Endodermal cell (in vitro differentiated cells): Measurements from ENCODE around the gene GNG12. TPM values are rescaled to one million over a fixed set of nuclear protein-coding genes. Genes with fewer than 3 reads are reported as not detected.
A peak's percentile ranks its signal among the peaks of the same experiment; 100 is the strongest.

ENCODE experiments used
- DNase-seq: peaks from one replicate; pipeline ENCODE4 v3.0.0-alpha.2; 2017
- H3K27ac ChIP-seq: 2 replicates; pipeline ENCODE4 v1.5.1; 2013; ENCODE audit warnings: mild to moderate bottlenecking, low read depth, low read length, moderate library complexity
- H3K27me3 ChIP-seq: 2 replicates; pipeline ENCODE4 v1.6.1; 2013; ENCODE audit warnings: mild to moderate bottlenecking, low read length, moderate library complexity; ENCODE audit not compliant: insufficient read depth, control insufficient read depth, poor library complexity, severe bottlenecking
- H3K36me3 ChIP-seq: 2 replicates; pipeline ENCODE4 v1.7.0; 2013; ENCODE audit warnings: mild to moderate bottlenecking, low read length, moderate library complexity; ENCODE audit not compliant: control insufficient read depth, insufficient read depth
- H3K4me1 ChIP-seq: one replicate; pipeline ENCODE4 v1.7.0; 2013; ENCODE audit warnings: low read length; ENCODE audit not compliant: control insufficient read depth, insufficient read depth
- H3K4me3 ChIP-seq: 2 replicates; pipeline ENCODE4 v1.5.1; 2013; ENCODE audit warnings: mild to moderate bottlenecking, low read length, moderate library complexity
- H3K9ac ChIP-seq: 2 replicates; pipeline ENCODE4 v1.6.1; 2013; ENCODE audit warnings: mild to moderate bottlenecking, low read length, moderate library complexity; ENCODE audit not compliant: poor library complexity, severe bottlenecking; ENCODE audit errors: extremely low read depth
- H3K9me3 ChIP-seq: 2 replicates; pipeline ENCODE4 v1.6.1; 2013; ENCODE audit warnings: mild to moderate bottlenecking, low read length, moderate library complexity; ENCODE audit not compliant: control insufficient read depth
- H3K27ac Mint-ChIP-seq: 2 replicates; pipeline ENCODE4 v1.8.0; 2020; ENCODE audit warnings: mixed read lengths
- H3K27me3 Mint-ChIP-seq: 2 replicates; pipeline ENCODE4 v1.8.0; 2021; ENCODE audit warnings: mild to moderate bottlenecking, mixed read lengths; ENCODE audit not compliant: insufficient read depth
- H3K36me3 Mint-ChIP-seq: 2 replicates; pipeline ENCODE4 v1.8.0; 2020; ENCODE audit warnings: low read depth, mixed read lengths
- H3K4me1 Mint-ChIP-seq: 2 replicates; pipeline ENCODE4 v1.8.0; 2020; ENCODE audit warnings: mixed read lengths
- H3K4me3 Mint-ChIP-seq: 2 replicates; pipeline ENCODE4 v1.8.0; 2020; ENCODE audit warnings: mild to moderate bottlenecking, moderate library complexity, mixed read lengths
- H3K9me3 Mint-ChIP-seq: 2 replicates; pipeline ENCODE4 v1.8.0; 2020; ENCODE audit warnings: mild to moderate bottlenecking, mixed read lengths
- CTCF ChIP-seq: fragments of 200-600 bp; sonication (generic); conservative IDR thresholded peaks from 2 replicates; pipeline ENCODE4 v1.5.0; 2021; ENCODE audit warnings: antibody characterized with exemption, mild to moderate bottlenecking
- WGBS, 2 experiments: methylation state at CpG; one replicate each; pipeline versions ENCODE4 v1.1.5 to v1.1.7; 2013; ENCODE audit warnings: missing lambda C conversion rate in 2 of 2, mixed read lengths in 1 of 2; ENCODE audit not compliant: insufficient coverage in 1 of 2, insufficient read length in 1 of 2; 5-methylcytosine and 5-hydroxymethylcytosine counted together
- total RNA-seq, 2 donors: library from RNA; stranded (reverse); fragmentation: NEBNext Ultra II Directional in 1 of 2; extraction: Animal tissue kit (Norgen Biotek cat#: 25700) in 1 of 2; gene quantifications; 2 replicates in 1 of 2; 3 replicates in 1 of 2; pipeline ENCODE4 v1.2.1, GENCODE V29; 2021

GNG12 gene
- total RNA-seq, 2 donors from 2014 or later: 7.7 to 9.2 TPM

- 47 to 64% methylated on average over 2 to 8 of the region's 8 CpGs for WGBS, 2 experiments
- H3K27ac ChIP-seq: no peak overlapping the region
These were observed 132.4 kb downstream of the GNG12 start for GRCh38 chr1:67700692-67701410.

GRCh38 chr1:67700220-67700619 lies 133.0 kb downstream of the GNG12 start:
- Mint-ChIP-seq H3K4me3 (no peak overlapping the region), H3K27ac (peak overlapping the region; percentile 80), H3K27me3 (no peaks in the 10 kb centered on the region), H3K9me3 (no peaks in the 10 kb centered on the region), H3K36me3 (no peaks in the 10 kb centered on the region), H3K4me1 (peaks cover 29% of the 10 kb centered on the region)
- H3K4me3 ChIP-seq: no peak overlapping the region
- H3K9ac ChIP-seq: no peak overlapping the region
- H3K4me1 ChIP-seq: no peaks in the 10 kb centered on the region
- no peaks in the 10 kb centered on the region for H3K27me3 ChIP-seq
- TF ChIP-seq CTCF: no peak
- H3K27ac ChIP-seq: no peak overlapping the region
- no peaks in the 10 kb centered on the region for H3K9me3 ChIP-seq
- WGBS, 2 experiments: 86 to 90% methylated on average over 4 of the region's 4 CpGs
- DNase-seq: no peak
- H3K36me3 ChIP-seq: no peaks in the 10 kb centered on the region

More at GRCh38 chr1:67700692-67701410, 132.4 kb downstream of the GNG12 start:
- H3K9me3 ChIP-seq: no peaks in the 10 kb centered on the region
- H3K4me1 ChIP-seq: peaks cover 3% of the 10 kb centered on the region
- Mint-ChIP-seq H3K27ac (peak overlapping the region; percentile 80), H3K4me3 (no peak overlapping the region), H3K4me1 (peaks cover 31% of the 10 kb centered on the region), H3K9me3 (no peaks in the 10 kb centered on the region), H3K27me3 (no peaks in the 10 kb centered on the region), H3K36me3 (no peaks in the 10 kb centered on the region)
- TF ChIP-seq CTCF: peak; percentile 70
- DNase-seq: peak; percentile 85
- no peak overlapping the region for H3K4me3 ChIP-seq
- no peaks in the 10 kb centered on the region for H3K36me3 ChIP-seq
- H3K9ac ChIP-seq: no peak overlapping the region
- H3K27me3 ChIP-seq: no peaks in the 10 kb centered on the region

- Histone ChIP-seq H3K4me3 (no peak overlapping the region), H3K9ac (no peak overlapping the region), H3K36me3 (no peaks in the 10 kb centered on the region), H3K9me3 (no peaks in the 10 kb centered on the region), H3K4me1 (peaks cover 3% of the 10 kb centered on the region), H3K27ac (no peak overlapping the region), H3K27me3 (no peaks in the 10 kb centered on the region)
- no peaks in the 10 kb centered on the region for H3K9me3 Mint-ChIP-seq
- TF ChIP-seq CTCF: no peak
- no peak overlapping the region for H3K4me3 Mint-ChIP-seq
- WGBS, 2 experiments: 95% methylated on average over 2 to 3 of the region's 3 CpGs
- no peak overlapping the region for H3K27ac Mint-ChIP-seq
- no peak for DNase-seq
- no peaks in the 10 kb centered on the region for H3K36me3 Mint-ChIP-seq
- no peaks in the 10 kb centered on the region for H3K27me3 Mint-ChIP-seq
- H3K4me1 Mint-ChIP-seq: peaks cover 43% of the 10 kb centered on the region
These were observed 136.6 kb downstream of the GNG12 start for GRCh38 chr1:67696708-67697107.
